ENCODE results near the gene CIZ1. TPM values are rescaled to one million over a fixed set of nuclear protein-coding genes. Genes with fewer than 3 reads are reported as not detected.

Gene CIZ1
- total RNA-seq, 1 donor from 2014 or later, result 33.4 TPM

DNA sequence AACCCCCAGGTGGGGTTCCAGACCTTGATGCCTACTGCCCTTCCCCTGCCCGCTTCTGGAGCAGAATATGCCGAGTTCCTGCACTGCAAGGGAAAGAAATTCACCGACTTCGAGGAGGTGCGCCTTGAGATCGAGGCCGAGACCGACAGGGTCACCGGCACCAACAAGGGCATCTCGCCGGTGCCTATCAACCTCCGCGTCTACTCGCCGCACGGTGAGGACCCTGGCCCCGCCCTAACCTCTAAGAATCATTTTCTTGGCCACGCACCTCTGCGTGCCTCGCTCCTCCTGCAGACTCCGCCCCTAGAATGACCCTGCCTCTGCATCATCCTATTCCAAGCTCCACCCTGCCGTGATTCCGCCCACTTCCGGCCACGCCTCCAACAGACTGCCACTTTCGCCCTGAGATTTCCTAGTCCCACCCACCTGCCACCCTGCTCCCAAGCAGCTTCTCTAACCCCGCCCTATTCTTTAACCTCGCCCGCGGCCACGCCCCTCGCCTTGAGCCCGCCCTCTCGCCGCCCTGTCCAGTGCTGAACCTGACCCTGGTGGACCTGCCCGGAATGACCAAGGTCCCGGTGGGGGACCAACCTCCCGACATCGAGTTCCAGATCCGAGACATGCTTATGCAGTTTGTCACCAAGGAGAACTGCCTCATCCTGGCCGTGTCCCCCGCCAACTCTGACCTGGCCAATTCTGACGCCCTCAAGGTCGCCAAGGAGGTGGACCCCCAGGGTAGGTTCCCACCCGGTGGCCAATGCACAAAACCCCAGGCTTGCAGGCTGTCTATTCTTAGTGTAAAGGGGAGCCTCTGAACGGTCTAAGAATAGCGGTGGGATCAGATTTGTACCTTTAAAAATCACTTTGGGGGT is 27.4 kb upstream of the CIZ1 start:
- Histone ChIP-seq H3K4me2 (peak overlapping the region; percentile 74), H2AFZ (replicated peaks) (no peak overlapping the region)

DNA sequence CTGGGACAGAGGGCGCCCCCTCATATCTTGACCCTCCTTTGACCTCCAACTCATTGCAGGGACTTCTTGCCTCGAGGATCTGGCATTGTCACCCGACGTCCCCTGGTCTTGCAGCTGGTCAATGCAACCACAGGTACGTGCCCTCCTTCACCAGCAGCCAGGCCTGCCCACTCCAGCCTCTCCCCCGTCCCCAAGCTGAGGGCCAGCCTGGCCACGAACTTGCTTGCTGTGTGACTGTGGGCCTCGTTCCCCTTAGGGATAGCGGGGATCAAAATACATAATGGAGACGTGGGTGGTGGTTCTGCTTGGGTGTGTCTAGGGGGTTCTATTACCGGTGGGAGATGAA is 26.8 kb upstream of the CIZ1 start:
- TF ChIP-seq CTCF (IDR thresholded peaks at IDR 0.05) (no peak), EZH2phosphoT487 (IDR thresholded peaks at IDR 0.05) (no peak), EZH2 (IDR thresholded peaks at IDR 0.05) (no peak)
- peak overlapping the region; percentile 43 for H3K4me3 ChIP-seq
- peak overlapping the region; percentile 74 for H3K4me2 ChIP-seq
- no peak overlapping the region for H3K9ac ChIP-seq
- no peak overlapping the region for H2AFZ ChIP-seq (replicated peaks)
- no peaks in the 10 kb centered on the region for H3K79me2 ChIP-seq (ENCODE audit: low read depth)
- H3K27me3 Mint-ChIP-seq (ENCODE audit: insufficient read depth, low read depth), result peaks cover 9% of the 10 kb centered on the region
- H3K27ac Mint-ChIP-seq, result peak overlapping the region; percentile 74
- DNase-seq (ENCODE audit: low spot score), result no peak
- no peaks in the 10 kb centered on the region for H3K9me3 Mint-ChIP-seq
- H3K4me1 Mint-ChIP-seq, result peaks cover 34% of the 10 kb centered on the region
- peak overlapping the region; percentile 80 for H3K4me3 Mint-ChIP-seq
- peaks cover 54% of the 10 kb centered on the region for H4K20me1 ChIP-seq (ENCODE audit: low read depth)
- H3K27me3 ChIP-seq, result no peaks in the 10 kb centered on the region
- H3K9me3 ChIP-seq (ENCODE audit: low read depth), result no peaks in the 10 kb centered on the region
- peaks cover 17% of the 10 kb centered on the region for H3K36me3 Mint-ChIP-seq
- H3K36me3 ChIP-seq, result no peaks in the 10 kb centered on the region
- H3K4me1 ChIP-seq, result no peaks in the 10 kb centered on the region
- peaks cover 14% of the 10 kb centered on the region for H3F3A ChIP-seq (ENCODE audit: low read depth)
- no peak overlapping the region for H3K27ac ChIP-seq

More for the DNA sequence above, 27.4 kb upstream of the CIZ1 start:
- no peak for TF ChIP-seq EZH2 (IDR thresholded peaks at IDR 0.05)
- no peak for TF ChIP-seq CTCF (IDR thresholded peaks at IDR 0.05)
- no peak overlapping the region for H3K9ac ChIP-seq
- H3K4me1 ChIP-seq, result no peaks in the 10 kb centered on the region
- no peaks in the 10 kb centered on the region for H3K9me3 Mint-ChIP-seq
- H3K4me3 Mint-ChIP-seq, result peak overlapping the region; percentile 80
- H3F3A ChIP-seq (ENCODE audit: low read depth), result peaks cover 14% of the 10 kb centered on the region
- peak overlapping the region; percentile 43 for H3K4me3 ChIP-seq
- H3K27ac ChIP-seq, result no peak overlapping the region
- H3K79me2 ChIP-seq (ENCODE audit: low read depth), result no peaks in the 10 kb centered on the region
- H3K27ac Mint-ChIP-seq, result peak overlapping the region; percentile 74
- no peaks in the 10 kb centered on the region for H3K36me3 ChIP-seq
- H3K36me3 Mint-ChIP-seq, result peaks cover 20% of the 10 kb centered on the region
- peaks cover 37% of the 10 kb centered on the region for H3K4me1 Mint-ChIP-seq
- H3K27me3 Mint-ChIP-seq (ENCODE audit: insufficient read depth, low read depth), result peaks cover 7% of the 10 kb centered on the region
- H3K27me3 ChIP-seq, result no peaks in the 10 kb centered on the region
- H3K9me3 ChIP-seq (ENCODE audit: low read depth), result no peaks in the 10 kb centered on the region
- H4K20me1 ChIP-seq (ENCODE audit: low read depth), result peaks cover 52% of the 10 kb centered on the region
- DNase-seq (ENCODE audit: low spot score), result peak; percentile 96

- Histone ChIP-seq H3K27ac (no peak overlapping the region), H3K4me2 (no peak overlapping the region)
- H3K27ac Mint-ChIP-seq, result peak overlapping the region; percentile 73
These were observed 25.6 kb upstream of the CIZ1 start for GRCh38 chr9:128216781-128217553.

More at GRCh38 chr9:128216781-128217553, 25.6 kb upstream of the CIZ1 start:
- H3F3A ChIP-seq (ENCODE audit: low read depth), result peaks cover 14% of the 10 kb centered on the region
- no peak overlapping the region for H2AFZ ChIP-seq (replicated peaks)
- Mint-ChIP-seq H3K4me1 (peaks cover 34% of the 10 kb centered on the region), H3K9me3 (no peaks in the 10 kb centered on the region), H3K4me3 (no peak overlapping the region), H3K36me3 (peaks cover 16% of the 10 kb centered on the region), H3K27me3 (ENCODE audit: insufficient read depth, low read depth) (peaks cover 9% of the 10 kb centered on the region)
- no peaks in the 10 kb centered on the region for H3K4me1 ChIP-seq
- no peaks in the 10 kb centered on the region for H3K36me3 ChIP-seq
- no peak for DNase-seq (ENCODE audit: low spot score)
- no peaks in the 10 kb centered on the region for H3K79me2 ChIP-seq (ENCODE audit: low read depth)
- no peak overlapping the region for H3K9ac ChIP-seq
- H3K4me3 ChIP-seq, result no peak overlapping the region
- H3K27me3 ChIP-seq, result no peaks in the 10 kb centered on the region
- H3K9me3 ChIP-seq (ENCODE audit: low read depth), result no peaks in the 10 kb centered on the region
- H4K20me1 ChIP-seq (ENCODE audit: low read depth), result peaks cover 54% of the 10 kb centered on the region
- TF ChIP-seq CTCF (IDR thresholded peaks at IDR 0.05) (no peak), EZH2 (IDR thresholded peaks at IDR 0.05) (no peak), EZH2phosphoT487 (IDR thresholded peaks at IDR 0.05) (no peak)

All from neural progenitor cell (in vitro differentiated cells).